RPMI8226 (cell line): Measurements from ENCODE around the gene SMIM36.
"Not testable (repeated sequence)": the region's sequence is repeated elsewhere in the genome, so short reads cannot be mapped to it uniquely, and the experiment has no call there.

Experiments used
- DNase-seq: peaks from one replicate; pipeline ENCODE4 v3.0.0-alpha.2; 2015

Gene SMIM36

GRCh38 chr17:55453839-55454557 lies 57.3 kb downstream of the SMIM36 start:
- DNase-seq = peak; percentile 33

GRCh38 chr17:55452139-55452790 lies 59.0 kb downstream of the SMIM36 start:
- peak; percentile 88 for DNase-seq

DNA sequence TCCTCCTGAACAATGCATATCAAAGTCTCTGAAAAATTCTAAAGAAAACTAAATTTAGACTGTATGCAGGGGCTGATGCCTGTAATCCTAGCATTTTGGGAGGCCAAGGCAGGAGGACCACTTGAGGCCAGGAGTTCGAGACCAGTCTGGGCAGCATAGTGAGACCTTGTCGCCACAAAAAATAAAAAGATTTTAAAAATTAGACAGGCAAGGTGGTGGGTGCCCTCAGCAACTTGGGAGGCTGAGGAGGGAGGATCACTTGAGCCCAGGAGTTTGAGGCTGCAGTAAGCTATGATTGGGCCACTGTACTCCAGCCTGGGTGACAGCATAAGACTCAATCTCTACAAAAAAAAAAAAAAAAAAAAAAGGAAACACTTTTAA lies 59.5 kb downstream of the SMIM36 start:
- no peak for DNase-seq

DNA sequence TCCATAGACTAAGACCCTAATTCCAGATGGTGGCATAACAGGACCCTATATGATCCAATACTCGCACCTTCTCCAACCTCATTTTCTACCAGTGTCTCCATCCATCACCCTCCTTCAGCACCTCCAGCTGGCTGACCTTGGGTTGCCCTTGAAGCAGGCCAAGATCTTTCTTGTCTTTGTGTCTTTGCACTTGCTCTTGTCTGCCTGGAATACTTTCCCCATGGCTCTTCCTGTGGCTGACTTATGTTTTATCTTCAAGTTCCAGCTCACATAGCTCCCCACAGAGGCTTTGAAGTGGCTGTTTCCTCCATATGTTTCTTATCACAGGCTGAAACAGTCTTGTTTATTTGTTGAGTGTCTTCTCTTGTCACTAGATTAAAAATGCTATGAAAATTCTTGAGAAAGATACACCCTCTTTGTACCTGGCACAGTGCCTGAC lies 60.0 kb downstream of the SMIM36 start:
- DNase-seq = no peak

DNA sequence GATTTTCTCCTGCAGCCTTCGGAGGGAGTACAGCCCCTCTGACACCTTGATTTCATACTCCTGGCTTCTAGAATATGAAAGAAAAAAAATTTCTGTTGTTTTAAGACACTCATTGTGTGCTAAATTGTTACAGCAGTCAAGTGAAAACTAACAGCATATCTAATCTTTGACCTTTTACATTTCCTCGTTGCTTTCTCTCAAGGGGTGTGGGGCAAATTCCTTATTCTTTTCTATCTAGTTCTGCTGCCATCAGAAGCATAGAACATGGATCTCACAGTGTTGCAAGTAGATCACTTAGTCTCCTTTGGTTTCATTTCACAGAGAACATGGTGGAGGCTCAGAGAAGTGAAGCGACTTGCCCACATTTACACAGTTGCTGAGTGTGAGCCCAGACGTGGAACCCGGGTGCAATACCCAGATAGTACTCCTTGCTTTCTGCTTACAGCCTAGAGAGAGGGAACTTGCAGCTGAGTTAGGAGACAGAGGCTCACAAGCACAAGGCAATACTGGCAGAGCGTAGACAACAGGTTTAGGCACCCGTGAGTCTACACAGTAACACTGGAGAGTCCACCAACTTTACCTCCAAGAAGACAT lies 60.9 kb downstream of the SMIM36 start:
- no peak for DNase-seq

- DNase-seq = no peak
Measured at GRCh38 chr17:55448681-55449080, 62.6 kb downstream of the SMIM36 start.

DNA sequence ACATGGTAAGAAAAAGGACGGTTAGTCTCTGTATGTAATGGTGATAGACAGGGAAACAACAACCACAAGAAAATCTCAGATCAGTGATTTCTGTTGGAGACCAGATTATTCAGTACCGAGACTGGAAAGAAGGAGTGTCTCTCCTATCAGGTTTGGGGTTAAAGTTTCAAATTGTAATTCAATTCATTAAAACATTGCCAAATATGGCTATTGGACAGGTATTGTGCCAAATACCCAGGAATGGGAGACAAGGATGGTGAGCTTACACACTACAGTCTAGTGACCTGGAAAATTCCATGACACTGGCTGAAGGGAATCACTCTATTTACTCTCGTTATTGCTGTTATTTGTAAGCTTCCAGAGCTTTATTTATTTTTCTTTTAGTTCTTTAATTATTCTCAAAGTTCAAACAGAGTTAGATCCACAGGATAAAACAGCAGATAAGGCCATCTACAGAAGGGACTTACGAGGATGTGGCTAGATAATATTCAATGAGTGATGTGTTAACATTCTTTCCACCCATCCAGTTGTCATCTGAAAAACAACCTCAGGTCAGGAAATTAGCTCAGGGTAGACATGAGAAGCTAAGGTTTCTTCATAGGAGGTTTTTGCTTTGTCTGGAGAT lies 64.6 kb downstream of the SMIM36 start:
- DNase-seq = no peak

- DNase-seq = not testable (repeated sequence)
Measured at GRCh38 chr17:55446004-55446403, 65.2 kb downstream of the SMIM36 start.

DNA sequence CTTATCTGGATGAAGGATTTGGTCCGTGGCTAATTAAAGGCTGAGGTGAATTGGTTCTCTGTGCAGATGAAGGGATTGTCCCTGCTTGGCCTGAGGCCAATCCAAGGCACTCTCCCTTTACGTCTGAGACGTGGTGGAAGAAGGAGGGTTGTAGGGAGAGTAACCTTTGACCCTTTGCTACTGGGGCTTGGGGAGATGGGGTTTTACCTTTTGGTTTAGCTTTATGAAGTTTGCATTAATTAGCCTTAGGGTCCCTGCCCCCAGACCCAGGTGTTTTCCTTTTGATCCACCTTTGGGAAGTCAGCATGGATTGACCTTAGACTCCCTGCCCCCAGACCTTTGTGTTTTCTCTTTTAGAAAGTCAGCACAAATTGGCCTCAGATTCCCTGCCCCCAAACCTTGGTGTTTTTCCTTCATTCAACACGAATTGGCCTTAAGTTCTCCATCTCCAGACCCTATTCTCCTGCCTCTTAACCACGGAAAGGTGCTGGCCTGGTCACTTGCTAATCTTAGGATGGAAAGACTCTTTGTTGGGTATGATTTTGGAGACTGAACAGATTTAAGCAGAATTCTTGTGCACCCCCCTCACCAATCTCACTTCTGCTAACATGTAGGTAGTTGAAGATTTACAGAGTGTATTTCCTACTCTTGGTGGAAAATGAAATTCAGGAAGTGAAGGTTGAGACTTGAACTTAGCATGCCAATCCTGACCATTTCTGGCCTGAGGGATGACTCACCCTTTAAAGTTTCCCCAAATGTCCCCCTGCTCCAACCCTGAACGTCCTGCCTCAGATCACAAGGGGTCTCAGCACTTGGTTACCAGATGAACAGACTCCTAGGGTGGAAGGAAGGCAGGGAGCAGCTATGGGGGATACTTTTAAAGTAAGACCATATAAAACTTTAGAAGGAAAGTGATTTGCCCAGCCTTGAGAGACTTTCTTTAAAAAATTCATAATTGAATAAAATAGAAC lies 66.5 kb downstream of the SMIM36 start:
- no peak for DNase-seq

GRCh38 chr17:55443904-55444303 lies 67.3 kb downstream of the SMIM36 start:
- no peak for DNase-seq

DNA sequence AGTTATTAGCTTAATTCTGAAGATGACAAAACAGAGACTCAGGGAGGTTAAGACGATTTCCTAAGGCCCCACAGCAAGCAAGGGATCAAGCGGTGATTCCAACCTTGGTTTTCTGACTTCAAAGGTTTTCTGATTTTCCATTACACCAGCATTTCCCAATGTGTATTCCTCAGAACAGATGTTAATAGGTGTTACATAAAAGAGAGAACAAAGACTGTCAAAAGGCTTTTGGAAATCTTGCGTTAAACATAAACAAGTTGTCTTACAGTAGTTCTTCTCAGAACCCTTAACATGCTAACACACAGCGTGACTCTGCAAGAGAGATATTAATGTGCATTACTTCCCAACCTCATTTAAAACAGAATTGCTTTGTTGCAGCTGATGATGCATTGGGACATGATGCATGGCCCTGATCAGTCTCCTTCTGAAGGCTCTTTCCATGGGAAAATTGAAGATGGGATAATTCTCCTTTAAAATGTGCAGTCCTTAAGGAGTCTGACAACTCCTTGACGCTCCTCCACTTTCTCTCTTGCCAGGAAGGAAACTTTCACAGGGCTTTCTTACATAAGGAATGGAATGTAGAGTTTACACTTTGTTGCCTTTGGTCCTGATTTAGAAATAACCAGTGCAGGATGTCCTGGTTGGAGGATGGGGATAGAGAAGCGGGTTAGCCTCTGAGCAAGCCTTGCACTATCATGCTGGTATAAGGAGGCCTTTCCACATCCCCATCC lies 68.1 kb downstream of the SMIM36 start:
- DNase-seq = no peak

GRCh38 chr17:55442462-55442861 lies 68.8 kb downstream of the SMIM36 start:
- DNase-seq = no peak

GRCh38 chr17:55441544-55441943 lies 69.7 kb downstream of the SMIM36 start:
- DNase-seq = no peak

- no peak for DNase-seq
Measured at GRCh38 chr17:55440391-55440790, 70.9 kb downstream of the SMIM36 start.

DNA sequence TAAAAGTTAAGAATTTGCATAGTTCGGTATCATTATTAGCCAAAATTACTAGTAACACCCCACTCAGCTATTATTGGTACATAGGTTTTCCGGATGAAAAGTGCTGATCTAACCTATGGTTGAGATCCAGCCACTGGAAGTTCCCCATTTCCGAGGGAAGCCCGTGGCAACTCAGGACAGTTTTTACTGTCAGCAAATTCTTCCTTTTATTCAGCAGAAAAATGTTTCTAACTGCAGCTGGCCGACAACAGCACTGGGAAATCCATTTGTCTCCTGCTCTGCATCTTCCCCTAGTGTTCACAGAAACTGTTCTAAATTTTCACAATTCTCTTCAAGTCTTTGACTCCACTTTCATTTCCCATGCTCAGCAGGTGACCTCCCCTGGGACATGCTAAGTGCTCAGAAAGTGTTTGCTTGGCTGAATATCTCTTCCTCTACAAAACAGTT lies 74.1 kb downstream of the SMIM36 start:
- peak; percentile 84 for DNase-seq

DNA sequence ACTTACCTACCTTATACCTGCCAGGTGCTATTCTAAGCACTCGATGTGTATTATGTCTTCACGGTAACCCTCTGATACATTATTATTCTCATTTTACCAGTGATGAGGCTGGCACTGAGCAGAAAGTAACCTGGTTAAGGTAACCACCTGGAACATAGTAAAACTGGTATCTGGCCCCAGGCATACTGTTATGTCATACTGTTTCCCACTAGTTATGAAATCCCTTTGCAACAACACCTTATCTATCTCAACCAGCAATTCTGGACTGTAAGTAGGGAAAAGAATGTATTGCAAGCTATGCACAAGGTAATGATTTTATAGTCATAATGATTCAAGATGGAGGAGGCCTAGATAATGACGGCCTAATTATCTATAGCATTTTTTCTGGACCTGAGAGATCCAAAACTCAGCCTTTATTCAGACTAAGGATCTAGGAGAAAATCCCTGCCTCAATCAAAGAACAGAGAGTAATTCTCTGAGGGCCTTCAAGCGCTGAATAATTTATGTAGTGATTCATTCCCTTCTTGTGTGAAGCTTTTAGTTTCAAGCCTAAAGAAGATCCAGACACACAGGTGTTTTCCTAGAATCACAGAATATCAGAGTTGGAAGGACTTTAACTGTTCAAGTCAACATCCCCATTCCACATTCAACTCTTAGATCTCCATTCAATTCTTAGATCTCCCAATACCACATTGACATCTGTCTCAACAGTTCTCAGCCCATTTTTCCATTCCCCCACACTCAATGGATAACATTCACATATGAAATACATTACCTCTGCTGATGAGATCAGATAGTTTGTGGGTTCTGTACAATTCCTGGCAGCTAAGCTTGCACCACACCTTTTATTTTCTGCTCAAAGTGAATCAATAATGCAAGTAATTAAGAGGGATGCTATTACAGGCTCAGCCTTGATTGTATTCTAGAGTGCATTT lies 74.8 kb downstream of the SMIM36 start:
- no peak for DNase-seq

GRCh38 chr17:55435408-55435807 lies 75.8 kb downstream of the SMIM36 start:
- DNase-seq = no peak

- DNase-seq = no peak
Measured at GRCh38 chr17:55434721-55435120, 76.5 kb downstream of the SMIM36 start.

DNA sequence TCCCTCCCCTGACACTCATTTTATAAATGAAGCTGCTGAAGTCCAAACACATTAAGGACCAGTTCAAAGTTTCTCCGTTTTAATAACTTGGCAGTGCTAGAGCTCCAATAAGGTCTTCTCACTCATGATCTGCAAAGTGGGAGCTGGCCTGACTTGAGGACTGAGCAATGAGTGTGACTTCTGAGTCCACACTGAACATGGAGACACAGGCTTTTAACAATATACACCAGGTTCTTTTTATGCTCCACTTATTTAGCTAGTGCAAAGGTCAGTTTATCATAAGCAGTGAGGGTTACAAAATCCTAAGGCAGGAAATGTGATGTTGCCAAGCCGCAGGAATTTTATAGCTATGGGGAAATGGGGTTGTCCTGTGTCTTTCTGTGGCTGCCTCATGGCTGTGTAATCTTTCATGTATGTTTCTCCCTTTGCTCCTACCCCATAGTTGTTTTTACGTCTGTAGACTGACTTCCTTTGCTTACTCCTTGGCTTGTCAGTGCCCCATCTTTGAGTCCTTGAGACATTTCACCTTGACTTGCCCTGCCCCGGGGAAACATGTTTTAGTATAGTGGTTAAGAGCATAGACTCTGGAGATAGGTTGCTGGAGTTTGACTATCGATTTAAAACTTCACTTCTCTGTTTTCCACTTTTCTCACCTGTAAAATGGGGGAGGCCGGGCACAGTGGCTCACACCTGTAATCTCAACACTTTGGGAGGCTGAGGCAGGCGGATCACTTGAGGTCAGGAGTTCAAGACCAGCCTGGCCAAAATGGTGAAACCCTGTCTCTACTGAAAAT lies 77.4 kb downstream of the SMIM36 start:
- DNase-seq = no peak
